ENCODE results near the gene ASCL2.

The ASCL2 gene

DNA sequence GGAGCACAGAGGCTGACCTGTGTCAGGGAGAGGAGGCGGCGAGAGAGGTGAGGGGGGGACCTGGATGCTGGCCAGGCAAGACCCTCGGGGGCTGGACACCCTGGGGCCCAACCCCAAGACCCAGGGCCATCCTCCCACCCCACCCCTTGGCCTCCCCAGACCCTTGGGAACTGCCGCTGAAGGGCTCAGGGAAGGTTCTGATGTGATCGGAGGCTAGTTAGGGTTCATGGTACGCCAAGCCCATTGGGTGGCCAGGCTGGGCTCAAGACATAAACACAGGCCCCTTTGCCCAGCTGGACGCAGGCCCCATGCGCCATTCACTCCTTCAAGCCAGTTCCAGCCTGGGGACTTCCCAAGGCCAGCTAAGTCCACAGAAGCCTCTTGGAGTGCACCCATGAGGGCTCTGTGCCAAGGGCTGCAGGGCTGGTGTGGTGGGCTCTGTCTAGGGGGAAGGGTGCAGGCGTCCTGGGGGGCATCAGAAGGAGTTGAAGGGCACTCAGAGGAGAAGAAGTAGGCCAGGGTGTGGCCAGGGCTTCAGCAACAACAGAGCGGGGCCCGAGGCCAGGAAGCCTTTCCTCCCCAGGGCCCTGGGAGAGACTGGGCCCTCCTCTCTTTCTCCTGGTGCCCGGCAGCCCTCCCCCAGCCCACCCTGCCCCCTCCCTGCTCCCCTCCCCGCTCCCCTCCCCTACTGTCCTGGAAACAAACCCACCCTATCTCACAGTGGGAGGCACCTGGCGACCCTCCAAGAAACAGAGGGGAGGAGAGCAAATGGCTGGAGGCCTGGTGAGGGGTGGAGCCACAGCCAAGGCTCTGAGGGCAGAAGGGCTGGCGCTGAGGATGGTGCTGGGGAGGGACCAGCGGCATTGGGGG lies 44.4 kb upstream of the ASCL2 start:
- no peak overlapping the region for H3K14ac ChIP-seq (ENCODE audit: low read length in 2 of 2)
- no peak overlapping the region for H2BK15ac ChIP-seq (ENCODE audit: low read depth, poor library complexity, severe bottlenecking)
- peak; percentile 13 for DNase-seq
- no peaks in the 10 kb centered on the region for H3K27me3 ChIP-seq (ENCODE audit: control insufficient read depth in 1 of 2, insufficient read depth in 1 of 2, low read length in 2 of 2)
- peak overlapping the region; percentile 65 for H3K9ac ChIP-seq (ENCODE audit: low read length)
- peak overlapping the region; percentile 62 for H4K91ac ChIP-seq (ENCODE audit: low read length)
- peaks cover 8% of the 10 kb centered on the region for H3K9me3 ChIP-seq (ENCODE audit: control insufficient read depth, low read length)
- H3K36me3 ChIP-seq (ENCODE audit: control insufficient read depth in 1 of 2, insufficient read depth in 2 of 2, low read depth in 1 of 2, low read length in 2 of 2): no peaks in the 10 kb centered on the region
- no peak overlapping the region for H2BK120ac ChIP-seq (ENCODE audit: low read depth, low read length)
- peaks cover 18% of the 10 kb centered on the region for H3K4me1 ChIP-seq (ENCODE audit: control insufficient read depth, insufficient read depth, low read depth, low read length)
- H3K27ac ChIP-seq (ENCODE audit: low read length, poor library complexity, severe bottlenecking): no peak overlapping the region
- H3K4me2 ChIP-seq (ENCODE audit: low read length, poor library complexity, severe bottlenecking): no peak overlapping the region
- peak overlapping the region in 1 of 2 experiments; percentile 19 for H3K4ac ChIP-seq (ENCODE audit: low read depth in 1 of 2, low read length in 2 of 2)
- peak overlapping the region in 1 of 2 experiments; percentile 49 for H3K18ac ChIP-seq (ENCODE audit: low read depth in 1 of 2, low read length in 2 of 2)
- no peak overlapping the region for H2BK12ac ChIP-seq (ENCODE audit: low read length in 2 of 2)
- no peak overlapping the region for H3K23ac ChIP-seq (ENCODE audit: low read length in 2 of 2)
- no peak overlapping the region for H3K4me3 ChIP-seq (ENCODE audit: insufficient read depth in 1 of 2, low read depth in 1 of 2, low read length in 2 of 2)
- H2AK5ac ChIP-seq (ENCODE audit: low read length, severe bottlenecking): no peak overlapping the region
- no peak overlapping the region for H2BK5ac ChIP-seq (ENCODE audit: low read depth, low read length, poor library complexity, severe bottlenecking)
- 70% methylated on average over 14 of the region's 16 CpGs for WGBS
- no peak overlapping the region for H2AFZ ChIP-seq (ENCODE audit: low read depth, low read length)
- peak overlapping the region; percentile 73 for H4K8ac ChIP-seq (ENCODE audit: low read length)
- no peaks in the 10 kb centered on the region for H3K79me1 ChIP-seq (replicated peaks; ENCODE audit: low read length, poor library complexity, severe bottlenecking)

GRCh38 chr11:2314136-2314524 lies 43.7 kb upstream of the ASCL2 start:
- H2AFZ ChIP-seq (ENCODE audit: low read depth, low read length): no peak overlapping the region
- no peak overlapping the region for H2AK5ac ChIP-seq (ENCODE audit: low read length, severe bottlenecking)
- no peak overlapping the region for H2BK120ac ChIP-seq (ENCODE audit: low read depth, low read length)
- peak overlapping the region; percentile 65 for H3K9ac ChIP-seq (ENCODE audit: low read length)
- WGBS: 87% methylated on average over 7 of the region's 7 CpGs
- no peak overlapping the region for H3K4me3 ChIP-seq (ENCODE audit: insufficient read depth in 1 of 2, low read depth in 1 of 2, low read length in 2 of 2)
- H3K27me3 ChIP-seq (ENCODE audit: control insufficient read depth in 1 of 2, insufficient read depth in 1 of 2, low read length in 2 of 2): no peaks in the 10 kb centered on the region
- H3K79me1 ChIP-seq (replicated peaks; ENCODE audit: low read length, poor library complexity, severe bottlenecking): no peaks in the 10 kb centered on the region
- H3K9me3 ChIP-seq (ENCODE audit: control insufficient read depth, low read length): peaks cover 8% of the 10 kb centered on the region
- H2BK15ac ChIP-seq (ENCODE audit: low read depth, poor library complexity, severe bottlenecking): no peak overlapping the region
- H3K4me2 ChIP-seq (ENCODE audit: low read length, poor library complexity, severe bottlenecking): no peak overlapping the region
- no peak overlapping the region for H3K23ac ChIP-seq (ENCODE audit: low read length in 2 of 2)
- H3K27ac ChIP-seq (ENCODE audit: low read length, poor library complexity, severe bottlenecking): no peak overlapping the region
- H2BK5ac ChIP-seq (ENCODE audit: low read depth, low read length, poor library complexity, severe bottlenecking): no peak overlapping the region
- no peak for DNase-seq
- no peak overlapping the region for H4K8ac ChIP-seq (ENCODE audit: low read length)
- no peaks in the 10 kb centered on the region for H3K36me3 ChIP-seq (ENCODE audit: control insufficient read depth in 1 of 2, insufficient read depth in 2 of 2, low read depth in 1 of 2, low read length in 2 of 2)
- H3K18ac ChIP-seq (ENCODE audit: low read depth in 1 of 2, low read length in 2 of 2): no peak overlapping the region
- H3K4ac ChIP-seq (ENCODE audit: low read depth in 1 of 2, low read length in 2 of 2): no peak overlapping the region
- no peak overlapping the region for H3K14ac ChIP-seq (ENCODE audit: low read length in 2 of 2)
- H3K4me1 ChIP-seq (ENCODE audit: control insufficient read depth, insufficient read depth, low read depth, low read length): peaks cover 18% of the 10 kb centered on the region
- no peak overlapping the region for H4K91ac ChIP-seq (ENCODE audit: low read length)
- H2BK12ac ChIP-seq (ENCODE audit: low read length in 2 of 2): no peak overlapping the region

DNA sequence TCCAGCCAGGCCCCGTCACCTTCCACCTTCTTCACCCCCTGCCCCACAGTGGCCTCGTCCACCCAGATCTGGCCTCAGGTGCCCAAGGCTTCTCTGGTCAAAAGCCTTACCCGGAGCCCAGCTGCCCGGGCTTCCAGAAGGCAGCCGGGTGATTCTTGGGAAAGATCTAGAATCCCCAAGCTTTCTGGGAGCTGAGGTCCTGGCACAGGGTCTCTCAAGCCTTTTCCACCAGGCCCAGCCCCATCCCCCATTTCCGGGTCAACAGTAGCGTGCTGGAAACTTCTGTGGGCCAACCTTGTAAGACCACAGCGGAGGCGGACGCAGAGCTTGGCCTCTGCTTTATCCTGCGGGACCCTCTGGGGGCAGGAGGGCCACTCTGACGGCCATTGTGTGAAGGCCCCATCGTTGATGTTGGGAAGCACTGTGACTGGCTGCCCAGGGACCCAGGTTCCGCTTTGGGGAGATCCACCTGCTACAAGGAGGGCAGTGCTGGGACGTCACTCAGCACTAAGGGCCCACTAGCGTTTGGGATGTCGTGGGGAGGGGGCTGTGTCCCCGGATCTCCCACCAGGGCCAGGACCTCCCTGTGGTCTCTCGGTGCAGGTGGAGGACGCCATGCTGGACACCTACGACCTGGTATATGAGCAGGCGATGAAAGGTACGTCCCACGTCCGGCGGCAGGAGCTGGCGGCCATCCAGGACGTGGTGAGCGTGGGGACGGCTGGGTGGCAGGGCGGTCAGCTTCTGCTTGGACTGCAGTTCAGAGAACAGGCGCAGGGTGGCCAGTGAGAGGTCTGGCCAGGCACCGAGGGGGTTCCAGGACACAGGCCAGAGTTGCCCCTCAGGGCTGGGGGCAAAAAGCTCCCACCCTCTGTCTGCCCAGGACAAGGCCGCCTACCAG lies 42.9 kb upstream of the ASCL2 start:
- Histone ChIP-seq H3K23ac (ENCODE audit: low read length in 2 of 2) (no peak overlapping the region), H4K8ac (ENCODE audit: low read length) (no peak overlapping the region), H4K91ac (ENCODE audit: low read length) (no peak overlapping the region), H2BK15ac (ENCODE audit: low read depth, poor library complexity, severe bottlenecking) (no peak overlapping the region), H3K27me3 (ENCODE audit: control insufficient read depth in 1 of 2, insufficient read depth in 1 of 2, low read length in 2 of 2) (no peaks in the 10 kb centered on the region), H3K27ac (ENCODE audit: low read length, poor library complexity, severe bottlenecking) (no peak overlapping the region), H3K36me3 (ENCODE audit: control insufficient read depth in 1 of 2, insufficient read depth in 2 of 2, low read depth in 1 of 2, low read length in 2 of 2) (no peaks in the 10 kb centered on the region), H3K4ac (ENCODE audit: low read depth in 1 of 2, low read length in 2 of 2) (no peak overlapping the region), H3K9me3 (ENCODE audit: control insufficient read depth, low read length) (peaks cover 8% of the 10 kb centered on the region), H2BK120ac (ENCODE audit: low read depth, low read length) (no peak overlapping the region), H2BK5ac (ENCODE audit: low read depth, low read length, poor library complexity, severe bottlenecking) (no peak overlapping the region), H3K79me1 (replicated peaks; ENCODE audit: low read length, poor library complexity, severe bottlenecking) (no peaks in the 10 kb centered on the region), H3K4me3 (ENCODE audit: insufficient read depth in 1 of 2, low read depth in 1 of 2, low read length in 2 of 2) (no peak overlapping the region), H2AFZ (ENCODE audit: low read depth, low read length) (no peak overlapping the region), H2BK12ac (ENCODE audit: low read length in 2 of 2) (peak overlapping the region in 1 of 2 experiments; percentile 15), H3K9ac (ENCODE audit: low read length) (peak overlapping the region; percentile 73), H3K4me2 (ENCODE audit: low read length, poor library complexity, severe bottlenecking) (no peak overlapping the region), H3K14ac (ENCODE audit: low read length in 2 of 2) (no peak overlapping the region), H3K18ac (ENCODE audit: low read depth in 1 of 2, low read length in 2 of 2) (no peak overlapping the region), H3K4me1 (ENCODE audit: control insufficient read depth, insufficient read depth, low read depth, low read length) (peaks cover 18% of the 10 kb centered on the region), H2AK5ac (ENCODE audit: low read length, severe bottlenecking) (no peak overlapping the region)
- 93% methylated on average over 34 of the region's 34 CpGs for WGBS
- DNase-seq: no peak

All from mesenchymal stem cell (in vitro differentiated cells and primary cell).